GM19468 (cell line): ENCODE results near the gene PID1.

Experiments used
- ATAC-seq: cut with Tn5 transposase; IDR thresholded peaks from one replicate; pipeline ENCODE4 v1.9.1; 2021; ENCODE audit warnings: mild to moderate bottlenecking, moderate library complexity, moderate number of reproducible peaks; ENCODE audit not compliant: unreplicated experiment; ENCODE audit errors: extremely low read depth

Gene PID1

DNA sequence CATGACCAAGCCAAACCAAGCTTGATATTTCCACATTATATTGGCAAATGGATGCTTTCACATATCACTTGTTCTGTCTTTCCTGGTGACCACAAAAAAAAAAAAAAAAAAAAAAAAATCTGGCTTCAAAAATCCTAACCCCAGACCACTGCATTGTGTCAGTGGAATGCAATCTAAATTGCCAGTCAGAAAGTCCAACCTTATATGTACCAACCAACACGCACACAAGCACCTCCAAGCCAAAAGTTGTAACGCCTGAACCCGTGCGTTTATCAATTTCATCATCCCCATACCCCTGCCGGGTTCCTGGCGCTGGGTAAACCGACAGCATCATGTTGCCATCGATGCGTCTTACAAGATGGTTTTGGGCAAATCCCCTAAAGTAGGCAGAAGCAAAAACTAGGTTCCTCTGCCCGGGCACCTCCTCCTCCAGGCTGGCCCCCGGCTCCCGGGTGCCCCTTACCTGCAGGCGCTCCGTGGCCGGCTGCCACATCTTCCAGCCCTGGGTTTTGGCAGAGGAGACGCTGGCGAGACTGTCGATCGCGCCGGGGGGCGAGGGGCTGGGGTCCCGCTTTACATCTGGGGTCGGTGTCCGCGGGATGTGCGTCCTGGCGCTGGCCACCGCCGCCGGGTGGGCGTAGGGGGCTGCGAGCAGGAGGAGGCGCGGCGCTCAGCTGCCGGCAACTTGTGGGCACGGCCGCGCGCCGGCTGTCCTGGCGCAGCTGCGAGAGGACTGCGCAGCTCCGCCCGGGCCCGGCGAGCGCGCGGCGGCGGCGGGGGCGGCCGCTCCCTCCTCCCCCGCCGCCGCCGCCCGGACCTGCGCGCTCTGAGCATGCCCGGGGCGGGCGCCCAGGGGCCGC lies at the start of gene PID1:
Gene PID1, minus strand, starts transcription at position 737 of the 860 bp plus-strand sequence. Its CDS starts 244 bp downstream, at position 493.
- ATAC-seq: no peak

GRCh38 chr2:229319558-229319957 lies 48.5 kb upstream of the PID1 start:
- no peak for ATAC-seq

DNA sequence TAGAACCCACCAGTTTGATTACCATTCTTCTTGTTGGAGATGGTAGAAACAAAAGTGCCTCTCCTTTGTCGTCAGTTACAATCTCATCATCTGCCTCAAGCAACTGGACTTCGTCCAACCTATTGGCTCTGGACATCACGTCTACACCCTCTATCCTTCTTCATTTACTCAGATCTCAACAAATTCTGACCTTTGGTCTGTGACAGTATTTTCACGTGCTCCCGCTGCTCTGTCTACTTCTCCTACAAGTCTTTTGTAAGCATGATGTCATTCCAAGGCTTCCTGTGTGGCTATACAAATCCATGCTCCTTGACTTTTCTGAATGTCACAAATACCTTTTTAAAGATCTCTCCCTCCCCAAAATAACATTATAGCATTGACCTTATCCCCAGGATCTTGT lies 43.0 kb upstream of the PID1 start:
- no peak for ATAC-seq

DNA sequence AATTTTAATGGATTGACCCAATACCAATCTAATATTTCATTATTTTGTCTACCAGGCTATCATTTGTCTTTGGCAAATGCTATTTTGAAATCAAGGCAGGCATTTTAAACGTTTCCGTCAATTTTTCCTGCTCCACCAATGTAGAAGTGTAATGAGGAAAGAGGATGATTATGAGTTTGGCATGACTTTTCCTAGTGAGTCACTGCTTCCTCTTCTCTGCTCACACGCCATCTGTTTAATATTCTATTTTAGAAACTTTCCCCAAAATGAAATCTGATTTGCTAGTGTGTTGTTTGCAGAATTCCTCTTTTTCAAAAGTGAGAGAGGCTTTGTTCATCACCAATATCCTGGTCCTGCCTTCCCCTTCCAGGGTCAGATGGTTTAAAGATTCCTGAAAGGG lies 42.5 kb upstream of the PID1 start:
- ATAC-seq: no peak

GRCh38 chr2:229301237-229301636 lies 30.1 kb upstream of the PID1 start:
- no peak for ATAC-seq

- no peak for ATAC-seq
Observed at GRCh38 chr2:229300790-229301189, 29.7 kb upstream of the PID1 start.

- no peak for ATAC-seq
Observed at GRCh38 chr2:229300371-229300770, 29.3 kb upstream of the PID1 start.

GRCh38 chr2:229297247-229297646 lies 26.2 kb upstream of the PID1 start:
- ATAC-seq: no peak

GRCh38 chr2:229296536-229296935 lies 25.4 kb upstream of the PID1 start:
- no peak for ATAC-seq

GRCh38 chr2:229296016-229296415 lies 24.9 kb upstream of the PID1 start:
- ATAC-seq: no peak

GRCh38 chr2:229287823-229288222 lies 16.7 kb upstream of the PID1 start:
- no peak for ATAC-seq

GRCh38 chr2:229282758-229283546 lies 11.9 kb upstream of the PID1 start:
- no peak for ATAC-seq

- no peak for ATAC-seq
Observed at GRCh38 chr2:229279516-229279915, 8.4 kb upstream of the PID1 start.

- no peak for ATAC-seq
Observed at GRCh38 chr2:229275506-229275905, 4.4 kb upstream of the PID1 start.

DNA sequence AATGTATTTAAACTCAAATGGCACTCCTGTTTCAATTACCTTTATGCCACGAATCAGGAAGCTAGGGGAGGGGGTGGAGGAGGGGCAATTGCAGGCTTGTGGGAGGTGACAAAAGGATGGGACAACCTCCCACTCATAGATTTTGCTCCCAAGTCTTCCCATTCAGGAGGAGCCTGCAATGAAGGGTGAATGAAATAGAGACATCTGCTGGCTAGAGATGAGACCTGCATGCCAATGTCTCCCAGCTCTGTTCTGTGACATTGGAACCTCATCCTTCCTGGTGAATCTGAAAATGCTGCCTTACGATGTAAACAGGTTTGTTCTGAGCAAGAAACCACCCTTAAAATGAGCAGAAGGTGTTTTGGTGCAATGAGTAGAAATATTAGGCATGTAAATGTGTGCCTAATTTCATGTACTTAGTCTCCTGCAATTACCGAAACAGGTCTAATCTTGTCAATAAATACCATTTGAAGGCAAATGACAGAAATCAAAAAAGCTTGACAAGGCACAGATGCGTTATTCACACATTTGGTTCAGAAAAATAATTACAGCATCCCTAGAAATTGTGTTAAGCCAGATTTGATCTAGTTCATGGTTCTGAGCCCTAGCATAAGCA lies 2.7 kb upstream of the PID1 start:
- ATAC-seq: peak; percentile 32

GRCh38 chr2:229273006-229273722 lies 2.1 kb upstream of the PID1 start:
- ATAC-seq: no peak

GRCh38 chr2:229269941-229270340 lies 1.1 kb downstream of the PID1 start:
- no peak for ATAC-seq

DNA sequence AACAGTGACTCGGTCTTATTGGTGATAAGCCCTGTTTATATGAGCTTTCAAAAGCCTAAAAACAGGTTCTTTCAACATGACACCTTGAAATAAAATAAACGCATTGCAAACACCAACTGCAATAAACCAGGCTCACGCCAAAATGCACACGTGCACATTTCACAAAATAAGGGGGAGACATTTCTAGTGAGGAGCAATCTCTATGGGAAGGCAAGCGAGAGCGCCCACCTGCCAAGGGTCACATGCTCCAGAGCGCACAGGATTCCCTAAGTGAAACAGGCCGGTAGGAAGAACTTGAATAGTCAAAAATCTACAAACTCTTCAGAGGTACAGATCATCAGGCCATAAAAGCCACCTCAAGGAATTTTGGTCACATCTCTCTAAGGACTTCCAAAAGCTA lies 1.9 kb downstream of the PID1 start:
- ATAC-seq: no peak

DNA sequence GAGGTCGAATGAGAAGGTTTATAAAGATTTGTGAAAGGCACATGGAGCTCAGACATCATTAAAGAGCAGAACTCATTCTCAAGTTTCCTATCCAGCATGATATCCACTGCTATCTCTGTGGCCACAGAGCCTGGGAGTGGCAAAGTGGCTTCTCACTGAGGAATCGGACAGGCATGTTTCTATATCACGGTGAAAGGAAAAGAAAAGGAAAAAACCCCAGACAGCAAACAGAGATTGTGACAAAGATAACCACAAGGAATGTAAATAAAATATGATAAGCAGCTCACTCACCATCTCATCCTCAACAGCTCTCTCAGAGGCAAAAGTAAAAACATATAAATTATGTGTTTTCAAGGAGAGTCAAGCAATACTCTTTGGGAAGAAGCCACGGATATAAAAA lies 2.5 kb downstream of the PID1 start:
- no peak for ATAC-seq

GRCh38 chr2:229267080-229267479 lies 4.0 kb downstream of the PID1 start:
- no peak for ATAC-seq
